GM20000 (cell line): ENCODE measurements around the gene TMEM252.

Experiments
- DNase-seq: peaks from one replicate; pipeline ENCODE4 v3.0.0; 2012; ENCODE audit warnings: low spot score
- CTCF ChIP-seq: IDR thresholded peaks from 2 replicates; pipeline ENCODE4 v1.5.1; 2012; ENCODE audit warnings: mild to moderate bottlenecking, control low read depth; ENCODE audit errors: extremely low read depth, missing control alignments

TMEM252 gene

GRCh38 chr9:68538200-68538599 lies 2.5 kb downstream of the TMEM252 start:
- no peak for DNase-seq
- no peak for TF ChIP-seq CTCF

- DNase-seq, result no peak
- no peak for TF ChIP-seq CTCF
Observed at GRCh38 chr9:68537616-68537880, 3.1 kb downstream of the TMEM252 start.

GRCh38 chr9:68536876-68537615 lies 3.6 kb downstream of the TMEM252 start:
- TF ChIP-seq CTCF, result no peak
- DNase-seq, result no peak

- TF ChIP-seq CTCF, result no peak
- DNase-seq, result no peak
Observed at GRCh38 chr9:68533678-68534077, 7.0 kb downstream of the TMEM252 start.

- TF ChIP-seq CTCF, result no peak
- DNase-seq, result no peak
Observed at GRCh38 chr9:68532131-68532530, 8.6 kb downstream of the TMEM252 start.

- no peak for DNase-seq
- no peak for TF ChIP-seq CTCF
Observed at GRCh38 chr9:68530618-68531017, 10.1 kb downstream of the TMEM252 start.

GRCh38 chr9:68523367-68523936 lies 17.2 kb downstream of the TMEM252 start:
- no peak for DNase-seq
- no peak for TF ChIP-seq CTCF
